HG03159 (cell line): ENCODE data around the gene STK25.
"Not testable (repeated sequence)": the region's sequence is repeated elsewhere in the genome, so short reads cannot be mapped to it uniquely, and the experiment has no call there.

Experiments used
- ATAC-seq: cut with Tn5 transposase; IDR thresholded peaks from one replicate; pipeline ENCODE4 v1.9.1; 2021; ENCODE audit warnings: mild to moderate bottlenecking, moderate library complexity; ENCODE audit not compliant: unreplicated experiment

STK25 gene

DNA sequence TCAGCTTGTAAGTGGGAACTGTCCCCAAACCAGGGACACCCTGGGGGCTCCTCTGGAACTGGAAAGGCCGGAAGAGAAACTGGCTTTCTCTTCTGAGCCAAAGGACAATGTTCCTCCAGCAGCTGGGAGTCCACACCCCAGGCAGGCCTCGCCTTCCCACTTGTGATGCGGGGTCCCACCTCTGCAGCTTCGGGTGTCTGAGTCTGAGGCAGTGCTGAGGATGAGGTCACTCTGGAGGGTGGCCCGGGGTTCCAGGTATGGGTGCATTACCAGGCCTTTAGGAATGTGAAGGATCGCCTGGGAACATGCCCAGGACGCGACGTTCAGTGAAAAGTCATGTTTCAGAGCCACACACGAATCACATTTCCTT lies 32.0 kb upstream of the STK25 start:
- ATAC-seq = no peak

DNA sequence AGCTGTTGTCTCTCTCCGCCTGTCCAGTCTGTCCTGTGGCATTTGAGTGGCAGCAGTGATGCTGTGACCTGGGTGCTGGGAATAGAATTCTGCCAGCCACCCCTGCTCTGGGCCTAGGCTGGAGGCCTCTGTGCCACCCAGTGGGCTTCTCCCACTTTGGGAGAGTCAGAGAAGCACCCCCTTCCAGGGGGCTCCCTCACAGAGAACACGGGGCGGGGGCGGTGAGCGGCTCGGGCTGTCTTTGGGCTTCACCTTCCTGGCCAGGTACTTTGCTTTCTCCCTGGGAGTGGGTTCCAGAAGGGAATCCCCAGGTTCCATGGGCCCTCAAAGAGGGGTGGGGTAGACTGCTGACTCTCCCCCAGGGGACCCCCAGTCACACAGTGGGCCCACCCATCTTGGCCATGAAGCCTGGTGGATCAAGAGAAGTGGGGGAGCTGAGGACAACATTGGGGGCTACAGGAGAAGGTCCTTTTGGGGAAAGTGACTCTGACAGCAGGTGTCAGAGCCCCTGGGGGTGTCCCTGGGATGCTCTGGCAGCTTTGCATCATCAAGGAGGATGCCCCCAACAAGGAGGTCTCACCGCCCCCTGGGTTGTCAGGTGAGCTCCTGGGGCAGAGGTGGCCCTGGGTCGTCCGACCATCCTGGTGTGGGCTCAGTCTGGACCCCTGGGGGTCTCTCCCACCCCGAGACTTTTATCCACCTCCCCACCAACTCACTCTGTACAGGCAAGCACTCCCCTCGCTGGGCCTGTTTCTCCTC lies 31.4 kb upstream of the STK25 start:
- no peak for ATAC-seq

DNA sequence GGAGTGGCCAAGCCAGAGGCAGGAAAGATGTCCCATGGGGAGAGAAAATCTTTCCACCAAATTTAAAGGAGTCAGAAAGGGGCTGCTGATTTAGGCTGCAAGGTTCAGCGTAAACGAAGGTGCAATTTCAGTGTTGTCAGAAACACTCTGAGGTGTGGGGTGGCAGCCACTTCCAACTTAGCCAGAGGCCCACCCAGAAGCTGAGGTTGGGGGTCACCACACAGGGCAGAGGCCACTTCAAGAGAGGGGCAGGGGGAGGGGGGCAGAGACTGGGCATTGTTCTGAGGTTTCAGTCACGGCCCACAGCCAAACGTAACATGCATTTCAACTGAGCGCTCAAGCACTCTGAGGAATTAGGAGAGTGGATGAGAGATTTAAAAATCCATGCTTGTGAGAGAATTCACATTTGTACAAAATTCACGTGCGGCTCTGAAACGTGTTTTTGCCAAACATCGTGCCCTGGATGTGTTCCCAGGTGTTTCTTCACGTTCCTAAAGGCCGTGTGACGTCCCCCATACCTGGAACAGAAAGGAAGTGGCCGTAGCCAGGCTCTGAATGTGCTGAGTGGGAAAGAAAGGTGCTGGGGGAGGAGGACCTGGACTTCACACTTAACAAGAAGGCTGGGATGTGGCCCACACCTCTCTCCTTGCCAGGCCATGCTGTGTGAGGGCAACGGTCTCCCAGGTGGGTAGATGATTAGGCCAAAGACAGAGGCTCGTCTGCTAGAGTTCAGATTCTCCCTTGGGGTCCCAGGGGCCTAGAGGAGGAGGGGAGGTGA lies 30.6 kb upstream of the STK25 start:
- ATAC-seq = no peak

DNA sequence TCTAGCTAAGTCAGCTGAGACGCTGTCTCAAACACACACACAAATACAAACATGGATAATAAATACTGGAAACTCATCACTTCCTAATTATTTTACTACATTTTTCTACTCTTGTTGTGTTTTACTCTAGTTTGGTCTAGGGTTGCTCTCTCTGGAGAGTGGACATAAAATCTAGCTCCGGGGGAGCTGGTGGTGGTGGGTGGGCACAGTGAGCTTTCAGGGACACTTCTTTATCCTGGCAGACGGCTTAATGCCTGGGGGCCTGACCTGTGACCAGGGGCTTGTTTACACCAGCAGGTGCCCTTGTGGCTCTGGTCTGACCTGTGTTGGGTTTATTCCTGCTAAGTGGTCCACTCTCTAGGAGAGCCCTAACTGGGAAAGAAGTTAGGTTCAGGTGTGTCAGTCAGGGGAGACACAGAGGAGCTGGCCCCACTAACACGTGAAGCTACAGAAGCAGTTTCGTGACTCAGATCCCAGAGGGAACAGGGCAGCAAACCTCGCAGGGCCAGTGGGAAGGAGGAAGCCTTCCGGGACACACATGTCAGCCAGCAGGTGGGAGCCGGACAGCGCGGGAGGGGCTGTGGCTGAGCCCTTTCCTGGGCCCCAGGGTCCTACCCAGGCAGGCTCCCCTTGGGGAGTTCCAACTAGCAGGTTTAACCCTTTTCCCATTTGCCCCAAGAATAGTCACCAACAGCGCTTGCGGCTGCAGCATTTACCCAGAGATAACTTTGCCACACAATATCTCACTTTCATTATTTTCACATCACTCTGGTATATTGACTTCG lies 27.7 kb upstream of the STK25 start:
- no peak for ATAC-seq

DNA sequence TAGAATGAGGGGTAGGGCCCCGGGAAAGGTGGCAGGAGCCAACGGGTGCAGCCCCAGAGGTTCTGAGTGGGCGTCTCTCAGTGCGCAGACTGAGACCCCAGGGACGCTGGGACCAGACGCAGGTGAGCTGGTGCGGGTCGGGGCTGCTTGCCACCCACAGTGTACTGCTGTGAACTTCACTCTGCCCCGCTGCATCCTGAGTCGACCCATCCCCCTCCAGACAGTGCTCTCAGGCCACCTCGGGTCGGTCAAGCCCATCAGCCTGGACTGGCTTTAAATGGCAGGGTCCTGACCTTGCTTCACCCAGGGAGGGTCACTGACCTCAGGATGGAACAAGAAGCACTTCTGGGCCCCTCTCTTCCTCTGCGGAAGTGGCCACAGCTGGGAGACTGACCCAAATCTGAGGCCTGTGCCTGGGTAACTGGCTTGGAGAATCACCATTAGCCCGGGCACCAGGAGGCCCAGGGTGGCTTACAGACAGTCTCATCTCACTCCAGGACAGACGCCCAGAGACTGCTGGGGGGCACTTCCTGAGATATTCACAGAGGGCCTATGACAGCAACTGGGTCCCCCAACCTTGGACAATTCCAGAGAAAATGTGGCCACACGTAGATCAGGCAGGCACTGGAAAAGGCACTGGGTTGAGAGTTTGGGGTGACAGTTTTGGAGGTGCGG lies 26.5 kb upstream of the STK25 start:
- no peak for ATAC-seq

DNA sequence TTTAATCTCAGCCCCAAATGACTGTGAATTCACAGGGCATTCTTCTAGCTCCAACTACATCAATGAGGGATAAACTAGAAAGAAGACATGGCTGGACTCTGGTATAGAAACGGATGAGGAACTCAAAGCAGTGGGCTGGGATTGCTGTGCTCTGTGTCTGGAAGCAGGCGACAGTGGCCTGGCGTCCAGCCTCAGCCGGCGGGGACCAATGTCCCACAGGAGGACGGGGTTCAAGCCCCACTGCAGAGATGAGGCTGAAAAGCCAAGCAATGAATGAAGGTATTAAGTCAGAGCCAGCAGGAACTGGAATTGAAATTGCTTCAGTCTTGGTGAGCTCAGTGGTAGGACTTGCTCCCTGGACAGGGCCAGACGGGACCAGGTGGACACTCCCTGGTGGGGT lies 25.9 kb upstream of the STK25 start:
- no peak for ATAC-seq

DNA sequence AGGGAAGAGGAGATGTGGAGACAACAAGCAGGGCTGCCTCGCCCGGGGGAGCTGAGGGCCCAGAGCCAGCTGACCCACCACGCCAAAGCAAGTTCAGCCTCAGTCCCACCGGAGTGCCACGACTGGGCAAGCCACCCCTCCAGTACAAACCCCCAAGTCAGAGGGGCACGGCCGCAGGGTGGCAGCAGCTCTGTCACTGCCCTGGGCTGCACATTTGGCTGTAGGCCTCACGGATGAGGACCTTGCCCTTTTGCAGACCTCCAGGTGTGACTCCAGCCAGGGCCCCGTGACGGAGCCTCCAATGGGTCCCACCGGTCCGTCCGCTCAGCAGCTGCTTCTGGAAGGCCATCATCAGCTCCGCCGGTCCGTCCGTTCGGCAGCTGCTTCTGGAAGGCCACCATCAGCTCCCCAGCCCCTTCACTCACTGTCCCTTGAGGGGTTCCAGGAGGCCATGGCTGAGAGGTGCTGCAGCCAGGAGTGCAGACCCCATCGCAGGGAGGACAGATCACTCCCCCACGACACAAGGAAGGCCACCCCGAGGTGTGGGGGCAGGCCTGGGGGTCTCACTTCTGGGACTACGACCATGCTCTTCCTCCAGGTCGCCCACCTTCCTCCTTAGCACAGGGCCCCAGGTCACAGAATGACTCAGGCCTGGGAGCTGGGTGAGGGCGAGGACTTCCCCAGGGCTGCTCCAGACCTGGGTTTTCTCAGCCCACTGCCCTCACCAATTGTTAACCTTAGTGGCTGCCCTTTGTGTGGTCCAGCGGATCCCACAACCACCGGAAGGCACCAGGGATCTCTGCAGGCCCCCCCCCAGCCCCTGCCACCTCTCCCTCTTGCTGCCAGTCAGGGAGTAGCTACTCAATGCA lies 24.6 kb upstream of the STK25 start:
- ATAC-seq = no peak

DNA sequence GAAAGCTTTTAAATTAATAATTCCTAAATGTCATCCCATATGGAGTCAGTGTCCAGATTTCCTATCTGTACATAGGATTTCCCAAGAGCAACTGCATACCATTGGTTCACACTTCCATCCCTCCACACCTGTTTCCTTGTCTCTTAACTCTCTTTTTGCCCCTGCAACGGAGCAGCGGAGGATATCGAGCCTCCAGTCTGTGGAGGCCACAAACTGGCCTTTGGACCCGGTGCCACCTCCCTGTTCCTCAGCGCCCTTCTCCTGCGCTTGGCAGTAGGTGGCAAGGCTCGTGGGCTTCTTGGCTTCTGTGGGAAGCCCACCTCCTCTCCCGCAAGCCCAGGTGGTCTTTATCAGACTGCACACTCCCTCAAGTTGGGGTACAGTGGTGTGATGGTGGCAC lies 23.8 kb upstream of the STK25 start:
- no peak for ATAC-seq

DNA sequence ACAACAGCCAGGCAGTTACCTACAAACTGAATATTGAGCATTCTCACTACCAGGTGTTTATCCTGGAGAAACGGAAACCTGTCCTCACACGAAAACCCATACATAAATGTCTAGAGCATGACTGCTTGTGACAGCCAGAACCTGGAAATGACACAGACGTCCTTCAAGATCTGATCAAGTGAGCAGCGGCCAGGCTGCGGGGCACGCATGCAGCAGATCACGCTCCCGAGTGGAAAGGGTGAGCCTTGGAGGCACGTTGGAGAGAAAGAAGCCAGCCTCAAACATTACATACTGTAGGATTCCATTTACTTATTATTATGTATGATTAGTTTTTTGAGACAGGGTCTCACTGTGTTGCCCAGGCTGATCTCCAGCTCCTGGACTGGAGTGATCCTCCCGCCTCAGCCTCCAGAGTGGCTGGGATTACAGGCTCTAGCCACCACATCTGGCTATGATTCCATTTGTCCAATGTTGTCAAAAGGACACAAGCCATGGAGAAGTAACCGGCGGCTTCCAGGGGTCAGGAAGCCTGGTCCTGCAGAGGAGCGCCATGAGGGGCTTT lies 22.9 kb upstream of the STK25 start:
- ATAC-seq = no peak

DNA sequence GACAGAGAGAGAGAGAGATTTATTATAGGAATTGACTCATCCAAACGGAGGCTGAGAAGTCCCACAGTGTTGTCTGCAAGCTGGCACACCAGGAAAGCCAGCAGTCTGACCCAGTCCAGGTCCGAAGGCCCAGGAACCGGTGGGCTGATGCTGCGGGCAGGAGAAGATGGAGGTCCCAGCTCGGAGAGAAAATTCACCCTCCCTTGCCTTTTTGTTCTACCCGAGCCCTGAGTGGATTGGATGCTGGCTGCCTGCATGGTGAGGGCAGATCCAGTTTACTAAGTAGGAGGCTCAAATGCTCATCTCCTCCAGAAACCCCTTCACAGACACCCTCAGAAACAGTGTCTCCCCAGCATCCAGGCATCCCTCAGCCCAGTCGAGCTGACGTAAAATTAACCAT lies 22.2 kb upstream of the STK25 start:
- no peak for ATAC-seq

DNA sequence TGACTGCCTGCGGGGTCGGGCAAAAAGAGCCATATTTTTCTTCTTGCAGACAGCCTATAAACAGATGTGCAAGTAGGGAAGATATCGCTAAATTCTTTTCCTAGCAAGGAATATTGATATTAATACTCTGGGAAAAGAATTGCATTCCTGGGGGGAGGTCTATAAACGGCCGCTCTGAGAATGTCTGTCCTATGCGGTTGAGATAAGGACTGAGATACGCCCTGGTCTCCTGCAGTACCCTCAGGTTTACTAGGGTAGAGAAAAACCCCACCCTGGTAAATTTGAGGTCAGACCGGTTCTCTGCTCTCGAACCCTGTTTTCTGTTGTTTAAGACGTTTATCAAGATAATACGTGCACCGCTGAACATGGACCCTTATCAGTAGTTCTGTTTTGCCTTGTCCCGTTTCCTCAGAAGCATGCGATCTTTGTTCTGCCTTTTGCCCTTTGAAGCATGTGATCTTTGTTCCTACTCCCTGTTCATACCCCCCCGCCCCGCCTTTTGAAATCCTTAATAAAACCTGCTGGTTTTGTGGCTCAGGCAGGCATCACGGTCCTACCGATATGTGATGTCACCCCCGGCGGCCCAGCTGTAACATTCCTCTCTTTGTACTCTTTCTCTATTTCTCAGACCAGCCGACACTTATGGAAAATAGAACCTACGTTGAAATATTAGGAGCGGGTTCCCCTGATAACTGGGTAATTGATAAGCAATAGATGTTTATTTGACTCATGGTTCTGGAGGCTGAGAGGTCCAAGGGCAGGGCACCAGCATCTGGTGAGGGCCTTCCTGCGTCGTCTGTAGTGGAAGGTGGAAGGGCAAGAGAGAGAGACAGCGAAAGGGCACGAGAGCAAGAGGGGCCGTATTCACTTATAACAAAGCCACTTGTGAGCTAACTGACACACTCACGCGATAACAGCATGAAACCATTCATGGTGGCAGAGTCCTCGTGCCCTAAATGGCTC lies 17.7 kb upstream of the STK25 start:
- not testable (repeated sequence) for ATAC-seq

DNA sequence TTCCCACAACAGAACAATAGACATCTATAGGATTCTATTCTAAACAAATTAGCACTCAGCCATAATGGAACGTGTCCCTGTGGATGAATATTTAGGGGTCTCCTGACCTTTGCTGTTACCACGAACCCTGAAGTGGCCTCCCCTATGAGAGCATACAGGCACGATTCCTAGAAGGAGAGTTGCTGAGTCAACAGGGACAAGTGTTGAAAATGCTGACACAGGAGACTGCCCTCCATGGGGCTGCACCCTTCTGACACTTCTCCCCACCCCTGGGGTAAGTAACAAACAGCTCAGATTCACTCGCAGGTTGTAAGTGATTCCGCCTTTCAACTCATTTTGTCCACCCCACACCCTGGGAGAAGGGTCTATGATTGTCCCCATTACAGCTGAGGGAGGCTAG lies 14.1 kb upstream of the STK25 start:
- ATAC-seq = no peak

DNA sequence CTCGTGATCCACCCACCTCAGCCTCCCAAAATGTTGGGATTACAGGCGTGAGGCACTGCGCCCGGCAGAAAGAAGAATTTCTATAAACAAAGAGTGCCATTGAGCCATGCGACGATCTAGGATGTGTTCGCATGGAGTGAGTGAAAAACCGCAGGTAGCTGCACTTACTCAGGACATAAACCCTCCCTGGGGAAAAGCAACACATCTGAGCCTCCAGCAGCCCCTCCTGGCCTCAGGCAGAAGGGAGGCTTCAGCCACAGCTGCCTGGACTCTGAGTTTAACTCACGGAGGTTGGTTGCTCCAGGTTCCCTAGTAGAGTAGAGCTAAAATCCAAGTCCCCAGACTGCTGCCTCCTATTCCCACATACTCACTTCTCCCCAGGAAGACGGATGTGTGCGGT lies 11.3 kb upstream of the STK25 start:
- no peak for ATAC-seq

DNA sequence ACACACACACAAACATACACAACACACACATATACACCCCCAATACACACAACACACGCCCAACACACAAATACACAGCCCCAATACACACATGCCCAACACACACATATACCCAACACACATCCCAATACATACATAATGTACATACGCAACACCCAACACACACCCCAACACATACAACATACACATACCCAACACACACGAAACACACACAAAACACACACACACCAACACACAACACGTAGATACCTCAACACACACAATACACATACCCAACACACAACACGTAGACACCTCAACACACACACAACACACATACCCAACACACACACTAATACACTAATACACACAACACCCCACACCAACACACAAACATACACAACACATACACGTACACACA lies 8.9 kb upstream of the STK25 start:
- no peak for ATAC-seq

DNA sequence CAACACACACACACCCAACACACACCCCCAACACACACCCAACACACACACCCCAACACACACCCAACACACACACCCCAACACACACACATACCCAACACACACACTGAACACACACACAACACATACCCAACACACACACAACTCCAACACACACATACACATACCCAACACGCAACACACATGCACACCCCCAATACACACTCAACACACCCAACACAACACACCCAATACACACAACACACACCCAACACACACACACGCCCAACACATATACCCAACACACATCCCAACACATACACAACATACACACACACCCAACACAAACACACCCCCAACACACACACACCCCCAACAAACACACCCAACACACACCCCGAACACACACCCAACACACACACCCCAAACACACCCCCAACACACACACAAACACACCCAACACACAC lies 8.2 kb upstream of the STK25 start:
- no peak for ATAC-seq

DNA sequence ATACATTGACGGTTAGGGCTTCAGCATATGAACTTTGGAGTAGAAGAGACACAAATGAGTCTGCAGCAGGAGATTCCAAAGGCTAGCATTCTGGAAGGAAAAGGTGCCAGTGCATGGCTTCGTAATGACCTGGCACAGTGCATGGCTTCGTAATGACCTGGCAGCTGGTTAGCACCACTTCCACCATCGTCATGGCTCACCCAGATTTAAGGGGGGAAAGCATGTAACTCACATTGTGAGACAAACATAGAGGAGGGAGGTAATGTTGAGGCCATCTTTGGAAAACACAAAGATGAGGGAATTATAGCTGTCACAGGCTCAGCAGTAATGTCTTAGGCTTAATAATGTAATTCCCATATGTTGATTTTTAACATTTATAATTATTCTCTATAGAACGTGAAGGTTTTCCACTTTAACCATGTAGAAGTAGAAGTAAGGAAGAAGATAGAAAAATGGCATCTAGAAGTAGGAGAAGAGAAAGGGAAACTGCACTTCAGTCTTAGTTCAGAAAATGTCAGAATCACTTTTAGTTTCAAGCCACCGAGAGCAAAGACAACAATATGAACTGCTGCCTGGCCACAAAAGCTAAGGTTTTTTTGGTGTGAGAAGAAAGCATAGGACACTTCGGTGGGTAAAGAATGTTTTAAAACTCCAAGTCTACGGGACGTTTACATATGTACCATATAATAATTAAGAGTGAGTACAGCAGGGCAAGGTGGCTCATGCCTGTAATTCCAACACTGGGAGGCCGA lies 6.8 kb upstream of the STK25 start:
- peak; percentile 63 for ATAC-seq

DNA sequence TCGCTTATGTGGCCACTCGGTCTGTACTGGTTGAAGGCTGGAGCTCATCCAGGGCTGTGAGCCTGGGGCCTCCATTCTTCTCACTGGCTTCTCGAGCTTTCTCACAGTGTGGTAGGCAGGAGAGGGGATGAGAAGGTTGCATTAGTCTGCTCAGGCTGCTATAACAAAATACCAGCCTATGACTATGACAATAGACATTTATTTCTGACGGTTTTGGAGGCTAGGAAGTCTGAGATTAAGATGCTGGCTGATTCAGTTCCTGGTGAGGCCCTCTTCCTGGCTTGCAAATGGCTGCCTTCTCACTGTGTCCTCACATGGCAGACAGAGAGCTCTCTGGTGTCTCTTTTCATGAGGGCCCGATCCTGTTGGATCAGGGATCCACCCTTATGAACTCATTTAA lies 6.2 kb upstream of the STK25 start:
- ATAC-seq = no peak

DNA sequence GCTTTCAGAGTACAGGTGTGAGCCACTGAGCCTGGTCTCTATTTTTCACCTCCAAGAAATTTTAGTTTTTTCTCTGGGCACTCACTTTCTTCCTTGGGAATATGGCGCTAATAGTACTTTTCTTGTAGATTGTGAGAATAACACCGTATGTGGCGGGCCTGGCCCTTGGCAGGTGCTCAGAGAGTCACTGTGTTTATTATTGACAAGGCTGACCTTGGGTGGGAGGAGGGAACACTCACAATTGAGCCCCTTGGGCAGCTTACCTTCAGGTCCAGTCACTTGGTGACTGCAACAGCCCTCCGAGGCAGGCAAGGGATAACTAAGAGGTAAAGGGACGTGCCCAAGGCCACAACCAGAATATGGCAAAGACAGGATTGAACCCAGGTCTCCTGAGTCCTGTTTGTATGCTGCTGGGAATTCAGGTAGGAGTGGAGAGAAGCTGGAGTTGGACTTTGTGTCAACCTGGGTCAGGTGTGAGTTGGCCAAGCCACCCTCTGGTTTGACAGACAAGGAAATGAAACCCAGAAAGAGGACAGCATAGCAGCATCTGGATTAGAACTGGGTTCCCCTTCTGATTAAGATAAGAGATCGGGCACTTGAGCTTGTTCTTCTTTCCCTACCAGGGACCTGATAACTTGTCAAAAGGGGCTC lies 2.8 kb upstream of the STK25 start:
- ATAC-seq = no peak
